GM18873 (cell line): Measurements from ENCODE around the gene STRIP2.
"Not testable (repeated sequence)": the region's sequence is repeated elsewhere in the genome, so short reads cannot be mapped to it uniquely, and the experiment has no call there.

Source experiments
- ATAC-seq: cut with Tn5 transposase; IDR thresholded peaks from one replicate; pipeline ENCODE4 v1.9.1; 2021; ENCODE audit warnings: mild to moderate bottlenecking, moderate library complexity, moderate number of reproducible peaks; ENCODE audit not compliant: unreplicated experiment, low FRiP score

STRIP2 gene, protein sequence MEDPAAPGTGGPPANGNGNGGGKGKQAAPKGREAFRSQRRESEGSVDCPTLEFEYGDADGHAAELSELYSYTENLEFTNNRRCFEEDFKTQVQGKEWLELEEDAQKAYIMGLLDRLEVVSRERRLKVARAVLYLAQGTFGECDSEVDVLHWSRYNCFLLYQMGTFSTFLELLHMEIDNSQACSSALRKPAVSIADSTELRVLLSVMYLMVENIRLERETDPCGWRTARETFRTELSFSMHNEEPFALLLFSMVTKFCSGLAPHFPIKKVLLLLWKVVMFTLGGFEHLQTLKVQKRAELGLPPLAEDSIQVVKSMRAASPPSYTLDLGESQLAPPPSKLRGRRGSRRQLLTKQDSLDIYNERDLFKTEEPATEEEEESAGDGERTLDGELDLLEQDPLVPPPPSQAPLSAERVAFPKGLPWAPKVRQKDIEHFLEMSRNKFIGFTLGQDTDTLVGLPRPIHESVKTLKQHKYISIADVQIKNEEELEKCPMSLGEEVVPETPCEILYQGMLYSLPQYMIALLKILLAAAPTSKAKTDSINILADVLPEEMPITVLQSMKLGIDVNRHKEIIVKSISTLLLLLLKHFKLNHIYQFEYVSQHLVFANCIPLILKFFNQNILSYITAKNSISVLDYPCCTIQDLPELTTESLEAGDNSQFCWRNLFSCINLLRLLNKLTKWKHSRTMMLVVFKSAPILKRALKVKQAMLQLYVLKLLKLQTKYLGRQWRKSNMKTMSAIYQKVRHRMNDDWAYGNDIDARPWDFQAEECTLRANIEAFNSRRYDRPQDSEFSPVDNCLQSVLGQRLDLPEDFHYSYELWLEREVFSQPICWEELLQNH

DNA sequence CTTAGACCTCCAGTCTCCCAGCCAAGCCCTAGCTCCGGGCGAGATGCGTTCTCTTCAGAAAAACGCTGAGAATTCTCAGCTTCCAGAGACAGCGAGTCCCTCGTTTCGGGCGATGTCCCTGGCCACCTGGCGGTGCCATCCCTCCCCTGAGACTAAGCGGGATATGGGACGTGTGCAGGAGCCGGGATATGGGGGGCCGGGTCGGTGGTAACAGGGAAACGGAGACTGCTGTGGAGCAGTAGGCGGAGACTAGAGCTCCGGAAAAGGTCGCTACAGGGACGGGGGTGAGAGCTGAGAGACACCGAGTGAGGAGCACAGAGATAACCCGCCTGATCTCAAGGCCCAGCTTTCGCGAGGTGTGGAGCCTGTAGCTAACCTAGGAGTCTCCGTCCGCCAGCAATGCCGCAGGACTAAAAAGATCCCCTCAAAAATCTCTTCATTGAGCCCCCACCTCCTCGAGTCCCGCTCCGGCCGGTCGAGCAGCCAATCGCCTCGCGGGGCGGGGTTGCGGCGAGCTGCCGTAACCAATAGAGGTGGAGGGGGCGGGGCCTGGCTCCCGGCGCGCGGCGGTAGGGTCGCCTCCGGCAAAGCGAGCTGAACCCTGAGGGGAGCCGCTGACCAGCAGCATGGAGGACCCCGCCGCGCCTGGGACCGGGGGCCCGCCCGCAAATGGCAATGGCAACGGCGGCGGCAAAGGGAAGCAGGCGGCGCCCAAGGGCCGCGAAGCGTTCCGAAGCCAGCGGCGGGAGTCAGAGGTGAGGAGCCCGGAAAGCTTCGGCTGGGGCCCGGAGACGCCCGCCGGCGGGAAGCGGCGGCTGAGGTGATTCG is at the start of gene STRIP2:
Gene STRIP2 (plus strand): TSS at position 586 of the 828 bp plus-strand sequence. CDS start 41 bp downstream, at position 627.
- peak; percentile 84 for ATAC-seq

- no peak for ATAC-seq
Observed at GRCh38 chr7:129385116-129385515, 49.1 kb upstream of the STRIP2 start.

- no peak for ATAC-seq
Observed at GRCh38 chr7:129385598-129385997, 48.6 kb upstream of the STRIP2 start.

GRCh38 chr7:129386506-129386905 is 47.7 kb upstream of the STRIP2 start:
- no peak for ATAC-seq

- ATAC-seq = no peak
Observed at GRCh38 chr7:129387537-129387936, 46.7 kb upstream of the STRIP2 start.

- ATAC-seq = no peak
Observed at GRCh38 chr7:129388333-129389098, 45.7 kb upstream of the STRIP2 start.

DNA sequence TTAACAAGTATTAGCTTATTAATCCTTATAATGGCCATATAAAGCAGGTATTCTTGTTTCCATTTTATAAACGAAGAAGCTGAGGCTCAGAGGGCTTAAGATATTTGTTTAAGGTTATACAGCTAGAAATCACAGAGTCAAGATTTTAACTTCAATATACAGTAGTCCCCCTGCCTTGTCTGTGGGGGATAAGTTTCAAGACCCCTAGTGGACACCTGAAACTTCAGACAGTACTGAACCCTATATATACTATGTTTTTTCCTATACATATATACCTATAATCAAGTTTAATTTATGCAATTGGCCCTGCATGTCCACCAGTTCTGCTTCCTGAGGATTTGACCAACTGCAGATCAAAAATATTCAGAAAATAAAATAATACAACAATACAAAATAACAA is 44.4 kb upstream of the STRIP2 start:
- no peak for ATAC-seq

- ATAC-seq = no peak
Observed at GRCh38 chr7:129390314-129390713, 43.9 kb upstream of the STRIP2 start.

- ATAC-seq = no peak
Observed at GRCh38 chr7:129391546-129392171, 42.6 kb upstream of the STRIP2 start.

GRCh38 chr7:129393255-129393654 is 41.0 kb upstream of the STRIP2 start:
- no peak for ATAC-seq

DNA sequence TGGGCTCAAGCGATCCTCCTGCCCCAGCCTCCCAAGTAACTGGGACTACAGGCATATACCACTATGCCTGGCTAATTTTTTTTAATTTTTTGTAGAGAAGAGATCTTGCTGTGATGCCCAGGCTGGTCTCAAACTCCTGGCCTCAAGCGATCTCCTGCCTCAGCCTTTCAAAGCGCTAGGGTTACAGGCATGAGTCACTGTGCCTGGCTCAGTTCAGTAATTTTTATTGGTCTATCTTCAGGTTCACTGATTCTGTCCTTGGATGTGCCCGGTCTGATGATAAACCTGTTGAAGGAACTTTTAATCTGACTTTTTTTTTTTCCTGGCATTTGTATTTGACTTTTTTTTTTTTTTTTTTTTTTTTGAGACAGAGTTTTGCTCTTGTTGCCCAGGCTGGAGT is 40.1 kb upstream of the STRIP2 start:
- ATAC-seq = no peak

- no peak for ATAC-seq
Observed at GRCh38 chr7:129394982-129395914, 39.0 kb upstream of the STRIP2 start.

DNA sequence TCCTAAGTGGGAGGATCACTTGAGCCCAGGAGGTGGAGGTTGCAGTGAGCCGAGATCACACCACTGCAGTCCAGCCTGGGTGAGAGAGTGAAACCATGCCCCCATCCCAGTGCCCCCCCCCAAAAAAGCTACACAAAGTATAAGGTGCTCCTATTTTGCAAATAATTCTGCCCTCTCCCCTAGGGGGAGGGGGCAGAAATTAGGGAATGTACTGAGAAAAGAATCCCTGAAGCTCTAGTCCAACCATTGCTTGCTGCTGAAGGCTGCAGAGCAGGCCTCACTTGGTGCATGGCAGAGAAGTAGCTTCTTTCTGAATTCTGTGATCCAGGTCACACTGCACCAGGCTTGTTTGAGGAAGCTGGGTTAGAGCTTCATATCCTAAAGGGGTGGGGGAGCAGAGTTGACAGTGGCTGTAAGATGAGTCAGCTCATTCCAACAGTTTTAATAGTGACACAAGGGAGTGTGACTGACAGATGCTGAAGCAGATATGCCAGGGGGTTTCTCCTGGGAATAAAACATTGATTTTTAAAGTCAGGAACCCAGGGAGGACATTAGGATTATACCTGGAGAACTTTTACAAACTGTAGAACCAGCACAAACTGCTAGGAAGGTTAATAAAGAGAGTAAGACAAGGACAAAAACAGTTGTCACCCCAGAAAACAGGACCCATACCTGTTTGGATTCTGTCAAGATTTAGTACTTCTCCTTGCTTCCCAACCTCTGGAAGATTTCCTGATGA is 32.8 kb upstream of the STRIP2 start:
- ATAC-seq = no peak

DNA sequence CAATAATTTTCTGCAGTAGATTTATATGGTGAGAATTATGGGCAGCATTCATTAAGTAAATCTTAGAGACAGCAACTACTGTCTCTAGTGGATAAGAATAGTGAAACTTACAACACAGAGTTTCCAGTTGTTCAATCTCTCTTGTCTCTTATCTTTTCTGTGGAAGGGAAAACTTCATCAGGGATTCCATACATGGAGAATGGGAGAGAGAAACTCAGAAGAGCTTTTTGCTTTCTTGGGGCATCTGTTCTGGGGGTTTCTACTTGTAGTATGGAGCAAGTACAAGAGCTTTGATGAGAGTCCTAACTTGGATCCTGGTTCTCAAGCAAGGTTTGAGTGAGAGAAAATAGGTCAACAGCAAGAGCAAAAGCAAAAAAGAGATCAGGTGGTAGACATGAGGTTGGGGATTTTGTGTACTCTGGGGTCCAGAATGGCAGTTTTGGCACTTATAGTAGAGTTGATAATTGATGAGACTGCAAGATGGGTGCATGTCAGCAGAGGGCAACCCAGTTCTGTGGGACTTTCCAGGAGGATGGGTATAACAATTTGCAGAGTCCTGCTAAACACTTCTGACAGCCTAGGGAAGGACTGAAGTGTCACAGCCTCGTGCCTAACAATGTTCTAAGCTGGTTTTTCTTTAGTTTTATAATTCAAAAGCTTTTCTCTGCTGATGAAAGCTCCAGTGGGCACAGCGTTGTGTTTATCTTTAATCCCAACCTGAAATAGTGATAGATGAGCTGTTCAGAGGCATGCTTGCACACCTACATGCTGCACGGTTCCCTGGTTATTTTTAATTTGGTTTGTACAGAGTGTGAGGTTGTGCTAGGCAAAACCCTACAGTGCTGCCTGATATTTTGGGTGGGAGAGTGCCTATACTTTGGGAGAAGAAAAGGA is 32.0 kb upstream of the STRIP2 start:
- no peak for ATAC-seq

DNA sequence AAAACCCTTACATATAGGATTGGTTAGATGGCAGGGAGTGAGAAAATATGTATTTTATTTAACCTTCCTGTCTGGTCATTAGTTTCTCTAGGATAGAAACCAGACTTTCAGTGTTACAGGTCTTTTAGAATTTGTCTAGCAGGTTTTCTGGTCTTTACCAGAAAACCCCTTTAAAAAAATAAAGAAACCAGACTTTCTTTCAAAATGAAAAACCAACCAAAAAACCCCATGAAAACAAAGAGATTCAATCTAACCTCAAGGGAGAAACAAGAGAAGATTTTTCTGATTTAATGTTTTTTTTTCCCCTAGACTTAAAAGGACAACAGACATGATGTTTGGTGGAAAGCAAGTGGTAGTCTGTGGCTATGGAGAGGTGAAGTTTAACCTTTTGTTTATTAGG is 28.7 kb upstream of the STRIP2 start:
- ATAC-seq = no peak

DNA sequence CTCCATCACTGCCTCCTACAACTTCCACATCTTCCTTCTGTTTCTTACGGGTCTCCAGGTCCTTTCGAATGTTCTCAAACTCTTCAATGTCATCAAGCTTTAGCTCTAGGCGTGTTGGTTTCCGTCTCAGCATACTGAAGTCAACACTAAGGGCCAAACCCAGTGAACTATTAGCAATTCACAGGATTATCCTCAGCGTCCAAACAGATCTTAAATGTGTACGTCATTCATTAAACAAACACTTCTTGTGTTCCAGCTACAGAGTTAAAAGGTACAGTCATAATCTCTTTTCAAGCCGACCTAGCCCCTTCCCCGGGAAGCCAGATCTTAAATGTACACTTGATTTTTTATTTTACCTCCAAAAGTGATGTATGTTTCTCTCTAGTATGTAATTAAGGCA is 24.0 kb upstream of the STRIP2 start:
- not testable (repeated sequence) for ATAC-seq

DNA sequence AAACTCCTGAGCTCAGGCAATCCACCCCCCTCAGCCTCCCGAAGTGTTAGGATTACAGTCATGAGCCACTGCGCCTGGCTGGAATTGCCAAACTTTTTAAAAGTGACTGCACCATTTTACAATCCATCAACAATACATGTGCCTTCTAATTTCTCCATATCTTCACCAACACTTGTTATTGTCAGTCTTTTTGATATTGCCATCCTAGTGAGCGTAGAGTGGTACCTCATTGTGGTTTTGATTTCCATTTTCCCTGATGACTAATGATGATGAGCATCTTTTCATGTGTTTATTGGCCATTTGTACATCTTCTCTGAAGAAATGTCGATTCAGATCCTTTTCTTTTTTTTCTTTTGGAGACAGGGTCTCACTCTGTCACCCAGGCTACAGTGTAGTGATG is 21.7 kb upstream of the STRIP2 start:
- ATAC-seq = no peak
